Skin epidermis (tissue), 12 donors: ENCODE measurements around the gene RAC2.

Experiments used
- H3K27ac ChIP-seq, 21 experiments: fragments of 200-600 bp; sonication (generic) in 11 of 21; one replicate each; pipeline ENCODE4 v1.5.0; 2020; ENCODE audit warnings: mild to moderate bottlenecking in 3 of 21, inconsistent platforms in 2 of 21, moderate library complexity in 2 of 21
- H3K4me3 ChIP-seq, 7 experiments: fragments of 200-600 bp; sonication (generic) in 2 of 7; one replicate each; pipeline ENCODE4 v1.5.0; 2020; ENCODE audit warnings: inconsistent platforms in 2 of 7, mild to moderate bottlenecking in 2 of 7, moderate library complexity in 1 of 7

RAC2 gene

DNA sequence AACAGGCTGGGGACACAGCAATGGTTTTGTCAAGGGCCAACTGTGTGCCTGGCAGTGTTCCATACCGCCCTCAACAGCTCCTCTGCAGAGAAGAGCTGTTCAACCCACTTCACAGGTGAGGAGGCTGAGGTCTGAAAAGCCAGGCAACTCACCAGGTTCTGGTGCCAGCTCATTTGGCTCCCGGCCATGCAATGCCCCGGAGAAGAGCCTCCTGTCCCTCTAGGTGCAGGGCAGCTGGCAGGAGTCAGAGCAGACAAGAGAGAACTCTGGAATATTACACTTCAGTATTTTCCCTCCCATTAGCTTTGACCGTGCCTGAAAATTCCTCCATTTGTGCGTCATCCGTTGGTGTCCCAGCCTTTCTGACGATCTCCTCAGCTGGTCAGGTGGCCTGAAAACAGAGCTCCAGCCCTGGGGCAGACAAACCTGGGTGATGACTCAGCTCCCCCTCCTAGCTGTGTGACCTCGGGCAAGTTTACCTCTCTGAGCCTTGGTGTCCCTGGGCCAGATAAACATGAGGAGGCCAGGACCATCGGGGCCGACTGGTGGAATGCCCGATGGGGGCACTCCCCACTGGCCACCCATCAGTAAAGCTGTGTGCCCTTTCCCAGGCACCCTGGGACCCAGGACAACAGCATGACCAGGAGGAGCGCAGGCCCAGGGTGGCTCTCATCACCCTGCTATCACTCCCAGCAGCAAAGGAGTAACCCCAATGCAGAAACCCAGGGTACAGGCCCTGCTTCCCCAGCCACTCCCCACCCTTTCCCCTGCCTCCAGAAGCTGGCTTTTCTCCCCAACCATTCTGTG, 46.4 kb downstream of the RAC2 start:
- peak overlapping the region in 3 of 7 experiments; percentile 51 to 72 (median 71) for H3K4me3 ChIP-seq
- H3K27ac ChIP-seq = peak overlapping the region in 20 of 21 experiments; percentile 83 to 98 (median 95)

DNA sequence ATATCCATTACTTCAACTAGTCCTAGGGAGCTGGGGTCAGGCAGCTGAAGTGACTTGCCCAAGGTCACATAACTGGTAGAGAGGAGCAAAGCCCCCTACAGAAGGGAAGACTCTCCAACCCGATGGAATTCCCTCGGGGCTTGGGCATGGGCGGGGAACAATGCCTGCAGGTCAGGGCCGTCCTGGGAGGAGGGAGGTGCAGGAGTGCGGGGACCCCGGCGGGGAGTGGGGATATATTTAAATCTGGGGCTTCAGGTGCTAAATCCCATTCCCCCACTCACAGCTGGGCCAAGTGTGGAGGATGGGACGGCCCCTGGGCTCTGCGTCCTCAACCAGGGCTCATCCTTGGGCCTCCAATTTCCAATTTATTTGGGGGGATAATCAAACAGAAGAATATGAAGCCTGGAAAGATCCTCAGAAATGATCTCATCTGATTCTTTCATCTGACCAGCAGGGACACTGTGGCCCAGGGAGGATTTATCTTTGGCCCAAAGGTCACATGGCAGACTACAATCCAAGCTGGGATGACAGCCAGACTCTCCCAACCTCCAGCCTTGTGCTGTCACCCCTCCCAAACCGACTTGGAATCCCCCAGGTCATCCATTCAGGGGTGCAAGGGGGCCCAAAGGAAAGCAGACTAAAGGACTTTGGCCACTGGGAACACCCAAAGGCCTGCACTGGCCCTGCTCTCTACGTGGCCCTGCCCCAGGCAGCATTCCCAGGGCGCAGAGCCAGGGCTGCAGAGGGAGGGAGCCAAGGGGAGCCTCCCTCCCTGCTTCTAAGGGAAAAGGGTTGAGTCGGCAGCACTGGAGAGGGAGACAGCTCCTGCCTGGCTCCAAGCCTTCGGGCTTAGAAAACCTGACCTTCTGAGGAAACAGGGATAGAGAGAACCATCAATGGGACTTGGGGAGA, 47.3 kb downstream of the RAC2 start:
- no peak overlapping the region for H3K4me3 ChIP-seq
- H3K27ac ChIP-seq = peak overlapping the region in 18 of 21 experiments; percentile 2 to 98 (median 94)

DNA sequence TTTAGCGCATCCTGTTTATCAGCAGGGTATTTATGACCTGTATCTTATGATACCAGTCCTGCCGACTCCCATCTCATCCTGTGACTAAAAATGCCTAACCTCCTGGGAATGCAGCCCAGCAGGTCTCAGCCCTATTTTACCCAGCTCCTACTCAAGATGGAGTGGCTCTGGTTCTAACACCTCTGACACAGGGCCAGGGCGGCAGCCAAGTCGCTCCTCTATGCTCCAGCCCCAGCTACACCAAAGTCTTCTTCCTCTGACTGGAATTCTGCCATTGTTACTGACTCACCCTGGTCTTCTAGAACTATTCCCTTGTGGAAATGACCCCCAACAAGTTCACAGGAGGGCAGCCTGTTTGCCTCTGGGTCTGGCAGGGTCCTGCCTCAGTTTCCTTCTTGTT, 48.1 kb downstream of the RAC2 start:
- Histone ChIP-seq H3K4me3 (no peak overlapping the region), H3K27ac (peak overlapping the region in 11 of 21 experiments; percentile 64 to 98 (median 95))

DNA sequence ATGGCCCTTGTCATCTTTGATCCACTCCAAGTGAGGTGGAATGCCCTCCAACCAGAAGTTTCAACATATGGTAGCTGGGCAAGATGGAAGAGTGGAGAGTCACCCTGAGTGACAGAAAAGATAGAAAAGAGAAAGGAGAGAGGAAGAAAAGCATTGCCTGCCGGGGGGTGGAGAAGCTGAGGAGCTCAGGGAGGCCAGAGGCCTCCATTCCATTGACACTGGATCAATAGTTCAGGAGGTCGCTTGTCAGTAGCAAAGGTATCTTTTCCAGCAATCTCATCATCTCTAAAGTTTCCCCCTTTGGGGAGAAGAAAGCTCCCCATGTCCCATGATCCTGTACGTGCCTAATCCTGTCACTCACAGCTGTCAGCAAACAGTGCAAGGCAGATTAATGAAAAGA, 49.3 kb downstream of the RAC2 start:
- peak overlapping the region in 9 of 21 experiments; percentile 1 to 77 (median 37) for H3K27ac ChIP-seq
- no peak overlapping the region for H3K4me3 ChIP-seq

DNA sequence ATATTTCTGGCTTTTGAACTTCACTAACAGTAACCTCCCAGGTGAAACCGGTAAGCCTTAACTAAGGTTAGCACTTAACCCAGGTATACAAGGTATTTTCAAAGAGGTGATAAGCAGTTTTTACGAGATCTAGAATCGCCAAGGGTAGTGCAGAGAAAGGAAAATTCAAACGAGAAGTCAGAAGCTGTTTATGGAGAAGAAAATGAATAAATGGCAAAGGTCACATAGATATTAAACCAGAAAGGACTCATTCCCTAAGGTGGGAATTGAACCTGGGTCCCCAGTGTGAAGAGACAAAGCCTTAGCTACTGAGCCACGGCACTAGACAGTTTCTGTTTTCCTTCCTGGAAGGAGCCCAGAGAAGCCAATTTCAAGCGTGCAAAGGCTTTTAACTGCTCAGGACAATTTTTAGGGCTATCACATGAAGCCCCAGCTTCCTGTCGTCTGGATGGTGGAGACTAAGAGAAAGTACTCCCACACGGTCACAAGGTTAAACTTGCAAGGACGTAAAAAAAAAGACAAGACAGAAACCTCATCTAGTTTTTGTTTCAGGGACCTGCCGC, 50.4 kb downstream of the RAC2 start:
- no peak overlapping the region for H3K4me3 ChIP-seq
- H3K27ac ChIP-seq = peak overlapping the region in 11 of 21 experiments; percentile 13 to 77 (median 51)

- peak overlapping the region in 8 of 21 experiments; percentile 1 to 77 (median 24) for H3K27ac ChIP-seq
- H3K4me3 ChIP-seq = no peak overlapping the region
These were observed 51.3 kb downstream of the RAC2 start for GRCh38 chr22:37192741-37193140.

GRCh38 chr22:37192204-37192603, 51.9 kb downstream of the RAC2 start:
- no peak overlapping the region for H3K4me3 ChIP-seq
- H3K27ac ChIP-seq = no peak overlapping the region

DNA sequence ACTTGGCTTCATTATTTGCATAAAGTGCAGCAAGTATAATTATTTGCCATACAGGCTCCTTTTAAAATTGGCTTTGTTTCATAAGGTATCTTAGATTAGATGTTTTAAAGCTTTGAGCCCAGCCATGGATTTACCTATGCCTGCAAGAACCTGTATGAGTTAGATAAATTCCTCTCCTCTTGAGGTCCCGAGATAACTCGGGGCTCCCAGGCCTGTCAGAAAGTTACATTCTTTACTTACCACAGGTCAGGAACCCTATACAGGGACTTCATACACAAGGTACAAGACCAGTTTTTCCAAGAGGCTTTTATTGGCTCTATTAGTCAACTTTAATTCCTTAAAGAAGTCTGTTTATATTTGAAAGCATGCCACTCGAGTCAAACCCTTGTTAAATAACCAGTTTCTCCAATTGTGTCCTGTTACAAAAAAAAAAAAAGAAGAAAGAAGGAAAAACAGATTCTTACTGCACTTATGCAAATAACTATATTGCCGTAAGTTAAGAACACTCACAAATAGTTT, 53.7 kb downstream of the RAC2 start:
- Histone ChIP-seq H3K4me3 (no peak overlapping the region), H3K27ac (peak overlapping the region in 1 of 21 experiments; percentile 92)

DNA sequence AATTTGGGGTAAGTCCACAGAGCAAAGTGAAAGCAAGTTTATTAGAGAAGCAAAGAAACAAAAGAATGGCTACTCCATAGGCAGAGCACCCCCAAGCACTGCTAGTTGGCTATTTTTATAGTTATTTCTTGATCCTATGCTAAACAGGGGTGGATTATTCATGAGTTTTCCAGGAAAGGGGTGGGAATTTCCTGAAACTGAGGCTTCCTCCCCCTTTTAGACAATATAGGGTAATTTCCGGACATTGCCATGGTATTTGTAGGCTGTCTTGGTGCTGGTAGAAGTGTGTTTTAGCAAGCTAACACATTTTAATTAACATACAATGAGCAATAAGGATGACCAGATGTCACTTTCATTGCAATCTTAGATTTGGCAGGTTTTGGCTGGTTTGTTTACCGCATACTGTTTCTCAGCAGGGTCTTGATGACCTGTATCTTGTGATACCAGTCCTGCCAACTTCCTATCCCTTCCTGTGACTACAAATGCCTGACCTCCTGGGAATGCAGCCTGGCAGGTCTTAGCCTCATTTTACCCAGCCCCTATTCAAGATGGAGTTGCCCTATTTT, 55.1 kb downstream of the RAC2 start:
- peak overlapping the region in 20 of 21 experiments; percentile 68 to 93 (median 86) for H3K27ac ChIP-seq
- no peak overlapping the region for H3K4me3 ChIP-seq

GRCh38 chr22:37187891-37188761, 55.9 kb downstream of the RAC2 start, which contains the start of gene C1QTNF6:
C1QTNF6 (minus strand) TSS chr22:37188247; CDS start chr22:37188213, 34 bp downstream.
- H3K4me3 ChIP-seq = peak within 1 kb of the TSS; percentile 20 to 39 (median 24)
- peak within 1 kb of the TSS; percentile 24 to 93 (median 86) for H3K27ac ChIP-seq

DNA sequence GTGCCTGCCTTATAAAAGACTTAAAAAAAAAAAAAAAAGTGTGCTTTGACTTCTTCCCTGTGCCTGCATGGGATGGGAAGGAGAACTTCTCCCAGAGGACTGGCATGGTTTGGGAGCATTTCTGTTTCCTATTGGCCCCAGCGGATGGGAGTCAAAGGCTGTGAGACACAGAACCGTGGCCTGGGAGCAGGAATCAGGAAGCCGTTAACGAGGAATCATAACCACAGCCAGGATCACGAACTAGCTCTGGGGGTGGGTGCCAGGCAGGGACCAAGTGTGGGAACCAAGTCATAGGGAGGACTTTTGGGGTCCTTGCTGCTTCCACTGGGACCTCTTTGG, 56.5 kb downstream of the RAC2 start:
- Histone ChIP-seq H3K4me3 (peak overlapping the region; percentile 20 to 39 (median 24)), H3K27ac (peak overlapping the region in 20 of 21 experiments; percentile 68 to 93 (median 86))

- Histone ChIP-seq H3K4me3 (peak overlapping the region; percentile 7 to 39 (median 24)), H3K27ac (peak overlapping the region in 20 of 21 experiments; percentile 68 to 93 (median 86))
These were observed 57.0 kb downstream of the RAC2 start for GRCh38 chr22:37186997-37187522.

DNA sequence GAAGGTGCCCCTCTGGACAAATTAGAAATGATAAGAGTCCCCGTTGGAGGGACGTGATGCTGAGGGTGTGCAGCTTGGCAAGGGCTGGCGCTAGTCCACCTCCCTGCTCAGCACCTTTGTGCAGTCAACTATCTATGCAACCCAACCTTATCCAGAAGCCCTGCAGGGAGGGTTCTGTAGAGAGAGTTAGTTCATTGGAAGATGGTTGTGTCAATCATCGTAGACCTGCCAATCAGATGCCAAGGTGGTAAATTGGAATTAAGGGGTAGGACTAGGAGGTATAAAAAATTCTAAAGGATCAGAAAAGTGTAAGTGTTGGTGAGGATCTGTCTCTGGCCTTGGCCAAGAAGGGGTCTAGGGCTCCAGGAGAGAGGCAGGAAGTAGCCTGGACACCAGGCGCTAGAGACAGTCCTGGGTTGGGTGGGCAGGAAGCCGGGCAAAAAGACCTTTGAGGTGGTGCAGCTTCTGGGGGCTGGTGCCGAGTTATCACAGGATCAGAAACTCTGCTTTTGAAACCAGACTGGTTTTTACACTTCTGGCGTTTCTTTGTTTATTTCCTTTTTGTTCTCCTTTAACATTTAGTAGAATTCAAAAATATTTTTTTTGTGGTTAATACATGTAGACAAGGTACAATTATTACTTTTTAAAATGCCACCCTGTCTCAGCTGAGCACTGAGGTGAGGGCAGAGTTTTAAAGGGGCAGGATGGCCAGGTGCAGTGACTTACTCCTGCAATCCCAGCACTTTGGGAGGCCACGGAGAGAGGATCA, 57.7 kb downstream of the RAC2 start:
- H3K4me3 ChIP-seq = peak overlapping the region in 3 of 7 experiments; percentile 7 to 22 (median 20)

DNA sequence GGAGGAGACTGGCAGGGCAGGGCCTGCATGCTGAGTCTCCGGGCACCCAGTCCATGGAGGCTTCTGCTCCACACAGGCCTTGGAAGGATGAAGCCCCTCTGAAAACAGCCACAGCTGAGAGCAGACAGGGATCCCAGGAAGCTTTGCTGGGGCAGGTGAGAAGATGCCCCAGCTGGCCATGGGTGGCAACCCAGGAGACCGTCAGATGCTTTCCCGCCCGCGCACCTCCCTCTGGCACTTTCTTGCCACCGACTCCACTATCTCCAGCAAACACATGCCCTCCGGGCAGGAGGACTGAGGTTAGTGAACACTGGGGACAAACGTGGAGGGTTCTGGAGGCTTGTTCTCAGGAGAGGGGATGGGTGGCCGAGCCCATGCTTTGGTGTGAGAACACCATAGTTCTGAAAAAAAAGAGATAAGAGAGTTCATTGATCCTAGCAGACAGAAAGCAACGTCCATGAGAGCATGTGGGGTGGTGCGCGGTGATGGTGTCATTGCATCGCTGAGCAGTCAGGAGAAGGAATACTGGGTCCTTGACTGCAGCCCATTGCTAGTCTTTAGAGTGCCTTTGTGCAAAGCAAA, 58.3 kb downstream of the RAC2 start:
- no peak overlapping the region for H3K4me3 ChIP-seq

More for the DNA sequence above, 57.7 kb downstream of the RAC2 start:
- peak overlapping the region in 19 of 21 experiments; percentile 68 to 93 (median 87) for H3K27ac ChIP-seq

GRCh38 chr22:37184816-37185541, 59.1 kb downstream of the RAC2 start:
- Histone ChIP-seq H3K27ac (peak overlapping the region in 7 of 21 experiments; percentile 70 to 93 (median 91)), H3K4me3 (no peak overlapping the region)

More for the DNA sequence above, 58.3 kb downstream of the RAC2 start:
- H3K27ac ChIP-seq = peak overlapping the region in 11 of 21 experiments; percentile 44 to 93 (median 87)

DNA sequence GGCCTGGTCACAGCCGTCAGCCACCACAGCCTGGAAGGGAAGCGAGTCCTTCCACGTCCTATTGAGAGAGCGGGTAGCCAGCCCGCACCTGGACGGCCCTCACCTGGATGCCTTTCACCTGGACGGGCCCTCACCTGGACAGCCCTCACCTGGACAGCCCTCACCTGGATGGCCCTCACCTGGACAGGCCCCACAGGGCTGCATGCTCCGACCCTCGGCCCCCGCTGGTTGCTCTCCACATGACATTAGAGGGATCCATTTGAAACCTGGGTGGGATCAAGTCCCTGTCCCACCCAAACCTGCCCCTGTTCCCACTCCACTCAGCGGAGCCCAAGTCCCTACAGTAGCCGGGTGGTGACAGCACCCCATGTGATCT, 59.7 kb downstream of the RAC2 start:
- Histone ChIP-seq H3K4me3 (no peak overlapping the region), H3K27ac (peak overlapping the region in 3 of 21 experiments; percentile 70 to 92 (median 87))
